Measurements from ENCODE around the gene FRY.

Gene FRY

GRCh38 chr13:32206097-32206740 is 174.6 kb downstream of the FRY start:
- TF ChIP-seq, protein P1, sequence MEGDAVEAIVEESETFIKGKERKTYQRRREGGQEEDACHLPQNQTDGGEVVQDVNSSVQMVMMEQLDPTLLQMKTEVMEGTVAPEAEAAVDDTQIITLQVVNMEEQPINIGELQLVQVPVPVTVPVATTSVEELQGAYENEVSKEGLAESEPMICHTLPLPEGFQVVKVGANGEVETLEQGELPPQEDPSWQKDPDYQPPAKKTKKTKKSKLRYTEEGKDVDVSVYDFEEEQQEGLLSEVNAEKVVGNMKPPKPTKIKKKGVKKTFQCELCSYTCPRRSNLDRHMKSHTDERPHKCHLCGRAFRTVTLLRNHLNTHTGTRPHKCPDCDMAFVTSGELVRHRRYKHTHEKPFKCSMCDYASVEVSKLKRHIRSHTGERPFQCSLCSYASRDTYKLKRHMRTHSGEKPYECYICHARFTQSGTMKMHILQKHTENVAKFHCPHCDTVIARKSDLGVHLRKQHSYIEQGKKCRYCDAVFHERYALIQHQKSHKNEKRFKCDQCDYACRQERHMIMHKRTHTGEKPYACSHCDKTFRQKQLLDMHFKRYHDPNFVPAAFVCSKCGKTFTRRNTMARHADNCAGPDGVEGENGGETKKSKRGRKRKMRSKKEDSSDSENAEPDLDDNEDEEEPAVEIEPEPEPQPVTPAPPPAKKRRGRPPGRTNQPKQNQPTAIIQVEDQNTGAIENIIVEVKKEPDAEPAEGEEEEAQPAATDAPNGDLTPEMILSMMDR (IDR thresholded peaks at IDR 0.05; ENCODE audit: low read depth, low read length): no peak
- no peak overlapping the region for H3K4me3 ChIP-seq (replicated peaks in 1 of 2; ENCODE audit: low read depth in 2 of 2, low read length in 2 of 2)
- peak in 1 of 2 donors; percentile 18 for DNase-seq (ENCODE audit: low read depth in 2 of 2)

DNA sequence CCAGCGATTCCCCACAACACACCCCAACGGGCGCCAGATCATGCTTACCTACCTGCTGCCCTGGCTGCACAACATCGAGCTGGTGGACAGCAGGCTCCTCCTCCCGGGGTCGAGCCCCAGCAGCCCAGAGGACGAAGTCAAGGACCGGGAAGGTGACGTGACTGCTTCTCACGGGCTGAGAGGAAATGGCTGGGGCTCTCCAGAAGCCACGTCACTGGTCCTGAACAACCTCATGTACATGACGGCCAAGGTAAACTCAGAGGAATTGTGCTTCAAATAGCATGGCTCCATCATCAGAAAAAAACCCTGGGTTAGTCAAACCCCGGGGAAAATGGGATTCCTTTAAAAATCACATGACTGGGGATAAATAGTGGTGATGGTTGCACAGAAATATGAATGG is 177.3 kb downstream of the FRY start:
- no peak overlapping the region for H3K4me3 ChIP-seq (replicated peaks in 1 of 2; ENCODE audit: low read depth in 2 of 2, low read length in 2 of 2)
- peak in 1 of 2 donors; percentile 40 for DNase-seq (ENCODE audit: low read depth in 2 of 2)
- TF ChIP-seq, protein P1 (IDR thresholded peaks at IDR 0.05; ENCODE audit: low read depth, low read length): no peak

DNA sequence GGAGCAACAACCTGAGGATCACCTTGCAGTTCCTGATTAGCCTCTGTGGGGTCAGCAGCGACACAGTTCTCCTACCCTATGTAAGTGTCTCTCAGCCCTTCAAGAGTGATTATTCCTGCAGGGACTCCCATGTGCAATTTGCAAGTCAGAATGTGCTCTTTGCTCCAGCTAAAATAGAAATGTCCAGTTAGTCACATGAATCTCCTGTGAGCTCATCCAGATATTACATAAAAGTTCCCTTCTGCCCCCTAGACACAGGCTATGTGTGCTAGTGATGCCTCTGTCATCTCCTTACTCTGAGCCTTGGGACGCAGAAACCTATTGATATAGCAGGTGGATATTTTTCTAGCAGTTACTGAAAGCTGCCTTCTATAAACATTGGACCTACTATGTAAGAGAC is 178.1 kb downstream of the FRY start:
- DNase-seq (ENCODE audit: low read depth in 2 of 2): peak in 1 of 2 donors; percentile 8
- TF ChIP-seq, protein P1 (IDR thresholded peaks at IDR 0.05; ENCODE audit: low read depth, low read length): no peak
- no peak overlapping the region for H3K4me3 ChIP-seq (replicated peaks in 1 of 2; ENCODE audit: low read depth in 2 of 2, low read length in 2 of 2)

GRCh38 chr13:32210101-32210500 is 178.5 kb downstream of the FRY start:
- no peak overlapping the region for H3K4me3 ChIP-seq (replicated peaks in 1 of 2; ENCODE audit: low read depth in 2 of 2, low read length in 2 of 2)
- TF ChIP-seq, protein P1 (IDR thresholded peaks at IDR 0.05; ENCODE audit: low read depth, low read length): no peak

GRCh38 chr13:32211813-32212212 is 180.2 kb downstream of the FRY start:
- DNase-seq (ENCODE audit: low read depth in 2 of 2): peak; percentile 71 to 81
- TF ChIP-seq, protein P1 (IDR thresholded peaks at IDR 0.05; ENCODE audit: low read depth, low read length): no peak
- no peak overlapping the region for H3K4me3 ChIP-seq (replicated peaks in 1 of 2; ENCODE audit: low read depth in 2 of 2, low read length in 2 of 2)

More at GRCh38 chr13:32210101-32210500, 178.5 kb downstream of the FRY start:
- DNase-seq (ENCODE audit: low read depth in 2 of 2): no peak

- H3K4me3 ChIP-seq (replicated peaks in 1 of 2; ENCODE audit: low read depth in 2 of 2, low read length in 2 of 2): no peak overlapping the region
- TF ChIP-seq, protein P1 (IDR thresholded peaks at IDR 0.05; ENCODE audit: low read depth, low read length): no peak
- peak; percentile 72 to 77 for DNase-seq (ENCODE audit: low read depth in 2 of 2)
Observed at GRCh38 chr13:32212421-32212820, 180.8 kb downstream of the FRY start.

DNA sequence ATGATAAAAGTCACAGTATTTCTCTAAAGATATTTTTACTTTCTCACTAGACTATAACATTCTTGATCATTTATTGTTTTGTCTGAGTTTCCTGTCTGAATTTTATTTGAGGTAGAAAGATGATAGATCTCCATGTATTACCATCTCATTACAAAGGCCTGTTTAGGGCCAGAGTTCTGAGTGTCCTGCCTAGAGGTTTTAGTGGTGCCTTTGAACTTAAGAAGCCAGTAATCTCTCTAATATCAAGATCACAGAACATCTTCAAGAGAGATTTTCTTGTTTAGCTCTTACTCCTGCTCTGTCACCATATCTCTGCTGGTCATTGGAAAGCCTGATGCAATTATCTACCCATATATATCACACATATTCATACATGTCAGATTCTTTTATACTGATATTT is 182.1 kb downstream of the FRY start:
- DNase-seq (ENCODE audit: low read depth in 2 of 2): no peak
- TF ChIP-seq, protein P1 (IDR thresholded peaks at IDR 0.05; ENCODE audit: low read depth, low read length): no peak
- no peak overlapping the region for H3K4me3 ChIP-seq (replicated peaks in 1 of 2; ENCODE audit: low read depth in 2 of 2, low read length in 2 of 2)

All from cardiac fibroblast (primary cell).